Measurements from ENCODE around the gene RPIA. TPM values are rescaled to one million over a fixed set of nuclear protein-coding genes. Genes with fewer than 3 reads are reported as not detected.

RPIA gene
- total and polyA plus RNA-seq, 7 experiments from 2014 or later, result 16.4 to 65.3 (median 25.1) TPM

DNA sequence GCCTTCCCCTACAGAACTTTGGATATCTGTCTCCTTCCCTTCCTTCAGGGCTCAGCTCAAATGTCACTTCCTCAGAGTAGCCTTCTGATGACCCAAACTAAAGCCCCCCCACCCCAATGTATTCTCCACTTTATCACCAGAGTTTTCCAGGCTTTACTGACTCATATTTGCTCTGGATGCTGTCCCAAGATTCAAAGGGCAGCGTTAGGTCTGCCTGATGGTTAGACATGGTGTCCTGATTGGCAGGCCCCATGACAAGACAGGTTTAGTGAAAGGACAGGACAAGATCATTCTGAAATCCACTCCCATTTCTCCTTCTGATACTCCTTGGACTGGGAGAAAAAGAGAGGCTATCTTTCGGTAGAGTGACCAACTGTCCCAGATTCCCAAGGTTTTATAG, 22.6 kb upstream of the RPIA start:
- H3K27me3 Mint-ChIP-seq, result peaks cover 0 to 5% (median 0%) of the 10 kb centered on the region in 5 donors
- POLR2A ChIA-PET, result no interaction called here
- CTCF ChIA-PET, result interaction anchor here (5.9 kb wide), 1 partner anchor 77 kb away, joined by 66 read pairs; no protein-coding TSS in a partner anchor
- H3K36me3 Mint-ChIP-seq, result peaks cover 0 to 3% (median 0%) of the 10 kb centered on the region in 5 donors
- no peaks in the 10 kb centered on the region for H3K9me3 Mint-ChIP-seq
- H3K4me1 ChIP-seq (ENCODE audit: control insufficient read depth in 2 of 2, insufficient read depth in 2 of 2, low read length in 2 of 2), result no peaks in the 10 kb centered on the region
- no peaks in the 10 kb centered on the region for H3K36me3 ChIP-seq (ENCODE audit: control insufficient read depth in 2 of 3, insufficient read depth in 3 of 3, low read length in 3 of 3)
- no peak overlapping the region for H3K27ac Mint-ChIP-seq
- intact Hi-C loops (cut with micrococcal nuclease), result loop anchor here (1.0 to 10.0 kb wide), 5 partner anchors 22 to 407 kb away; partner anchors contain the start of genes EIF2AK3 (in 1 of the 2) and RPIA (in 1 of the 2)
- H3K27ac ChIP-seq (ENCODE audit: low read depth, low read length), result no peak overlapping the region
- H3K4me3 Mint-ChIP-seq, result no peak overlapping the region
- H3K4me3 ChIP-seq (ENCODE audit: low read length), result no peak overlapping the region
- no peaks in the 10 kb centered on the region for H3K9me3 ChIP-seq (ENCODE audit: control insufficient read depth in 2 of 3, low read length in 3 of 3)
- ATAC-seq (no peak), DNase-seq (no peak)
- peaks cover 0 to 6% (median 0%) of the 10 kb centered on the region in 7 donors for H3K4me1 Mint-ChIP-seq
- H3K27me3 ChIP-seq (ENCODE audit: control insufficient read depth in 2 of 2, insufficient read depth in 2 of 2, low read length in 2 of 2), result no peaks in the 10 kb centered on the region

GRCh38 chr2:88669482-88670214, 21.8 kb upstream of the RPIA start:
- Histone ChIP-seq H3K36me3 (ENCODE audit: control insufficient read depth in 2 of 3, insufficient read depth in 3 of 3, low read length in 3 of 3) (no peaks in the 10 kb centered on the region), H3K27ac (ENCODE audit: low read depth, low read length) (no peak overlapping the region), H3K9me3 (ENCODE audit: control insufficient read depth in 2 of 3, low read length in 3 of 3) (no peaks in the 10 kb centered on the region), H3K27me3 (ENCODE audit: control insufficient read depth in 2 of 2, insufficient read depth in 2 of 2, low read length in 2 of 2) (no peaks in the 10 kb centered on the region), H3K4me1 (ENCODE audit: control insufficient read depth in 2 of 2, insufficient read depth in 2 of 2, low read length in 2 of 2) (no peaks in the 10 kb centered on the region), H3K4me3 (ENCODE audit: low read length) (no peak overlapping the region)
- Mint-ChIP-seq H3K27me3 (peaks cover 0 to 5% (median 0%) of the 10 kb centered on the region in 5 donors), H3K27ac (no peak overlapping the region), H3K4me1 (peaks cover 0 to 6% (median 0%) of the 10 kb centered on the region in 7 donors), H3K36me3 (no peaks in the 10 kb centered on the region), H3K4me3 (no peak overlapping the region), H3K9me3 (no peaks in the 10 kb centered on the region)
- DNase-seq, result peak in 2 of 9 donors; percentile 11 to 18
- CTCF ChIA-PET, result interaction anchor here (5.9 kb wide), 1 partner anchor 77 kb away, joined by 66 read pairs; no protein-coding TSS in a partner anchor
- intact Hi-C loops (cut with micrococcal nuclease), result loop anchor here (1.0 to 10.0 kb wide), 8 partner anchors 22 to 607 kb away; partner anchors contain the start of genes EIF2AK3 (in 1 of the 2) and RPIA (in 1 of the 2)
- POLR2A ChIA-PET, result no interaction called here
- peak; percentile 73 for ATAC-seq

DNA sequence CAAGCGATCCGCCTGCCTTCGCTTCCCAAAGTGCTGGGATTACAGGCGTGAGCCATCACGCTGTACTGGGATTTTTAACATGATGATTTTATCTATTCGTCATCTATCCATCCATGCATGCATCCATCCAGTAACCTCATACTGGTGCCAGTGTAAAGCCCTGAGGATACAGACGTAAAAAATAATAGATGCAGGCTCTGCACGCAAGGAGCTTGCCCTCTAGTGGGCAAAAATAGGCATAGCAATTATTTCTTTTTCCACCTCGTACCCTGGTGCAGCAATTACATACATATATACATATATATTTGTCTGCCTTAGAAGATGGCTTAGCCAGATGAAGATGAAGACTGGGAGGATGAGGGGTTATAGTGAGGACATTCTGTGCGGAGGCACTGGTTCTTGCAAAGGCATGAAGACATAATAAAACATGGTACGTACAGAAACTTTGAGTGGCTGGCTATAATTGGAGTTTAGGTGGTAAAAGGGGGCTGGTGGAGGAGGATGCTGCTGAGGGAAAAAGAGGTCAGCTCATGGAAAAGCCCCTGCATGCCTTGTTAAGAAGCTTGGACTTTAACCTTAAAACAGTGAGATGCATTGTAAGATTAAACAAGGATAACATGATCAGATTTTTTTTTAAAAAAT, 19.6 kb upstream of the RPIA start:
- no peaks in the 10 kb centered on the region for H3K9me3 ChIP-seq (ENCODE audit: control insufficient read depth in 2 of 3, low read length in 3 of 3)
- no peaks in the 10 kb centered on the region for H3K4me1 ChIP-seq (ENCODE audit: control insufficient read depth in 2 of 2, insufficient read depth in 2 of 2, low read length in 2 of 2)
- POLR2A ChIA-PET, result no interaction called here
- Mint-ChIP-seq H3K27me3 (peaks cover 0 to 5% (median 0%) of the 10 kb centered on the region in 5 donors), H3K9me3 (no peaks in the 10 kb centered on the region), H3K27ac (no peak overlapping the region), H3K36me3 (no peaks in the 10 kb centered on the region), H3K4me1 (peaks cover 0 to 6% (median 0%) of the 10 kb centered on the region in 7 donors), H3K4me3 (no peak overlapping the region)
- H3K4me3 ChIP-seq (ENCODE audit: low read length), result no peak overlapping the region
- CTCF ChIA-PET, result interaction anchor here (0.6 to 5.9 kb wide), 8 partner anchors 20 to 80 kb away, joined by 3 to 66 read pairs (median 3); no protein-coding TSS in a partner anchor
- intact Hi-C loops (cut with micrococcal nuclease), result loop anchor here (1.0 to 10.0 kb wide), 5 partner anchors 45 to 610 kb away; partner anchors contain the start of gene EIF2AK3 (in 1 of the 2)
- peak; percentile 81 for ATAC-seq
- no peaks in the 10 kb centered on the region for H3K36me3 ChIP-seq (ENCODE audit: control insufficient read depth in 2 of 3, insufficient read depth in 3 of 3, low read length in 3 of 3)
- peak in 6 of 9 donors; percentile 31 to 47 (median 45) for DNase-seq
- no peak overlapping the region for H3K27ac ChIP-seq (ENCODE audit: low read depth, low read length)
- H3K27me3 ChIP-seq (ENCODE audit: control insufficient read depth in 2 of 2, insufficient read depth in 2 of 2, low read length in 2 of 2), result no peaks in the 10 kb centered on the region

DNA sequence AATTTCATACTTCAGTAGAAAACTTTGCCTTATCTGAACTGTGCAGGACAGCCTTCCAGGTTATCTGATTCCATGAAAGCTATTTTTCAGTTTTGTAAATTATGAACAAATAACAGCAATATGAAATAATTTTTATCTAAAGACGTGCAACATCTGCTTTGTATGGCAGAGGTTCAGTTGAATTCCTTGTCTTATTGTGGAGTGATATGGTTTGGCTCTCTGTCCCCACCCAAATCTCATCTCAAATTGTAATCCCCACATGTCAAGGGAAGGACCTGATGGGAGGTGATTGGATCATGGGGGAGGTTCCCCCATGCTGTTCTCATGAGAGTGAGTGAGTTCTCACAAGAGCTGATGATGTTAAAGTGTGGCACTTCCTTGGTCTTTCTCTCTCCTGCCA, 18.1 kb upstream of the RPIA start:
- Mint-ChIP-seq H3K4me3 (no peak overlapping the region), H3K27ac (no peak overlapping the region), H3K27me3 (peaks cover 0 to 5% (median 0%) of the 10 kb centered on the region in 5 donors), H3K36me3 (peaks cover 0 to 4% (median 0%) of the 10 kb centered on the region in 5 donors), H3K4me1 (peaks cover 0 to 6% (median 0%) of the 10 kb centered on the region in 7 donors), H3K9me3 (no peaks in the 10 kb centered on the region)
- H3K36me3 ChIP-seq (ENCODE audit: control insufficient read depth in 2 of 3, insufficient read depth in 3 of 3, low read length in 3 of 3), result no peaks in the 10 kb centered on the region
- H3K27ac ChIP-seq (ENCODE audit: low read depth, low read length), result no peak overlapping the region
- ATAC-seq, result no peak
- intact Hi-C loops (cut with micrococcal nuclease), result loop anchor here (5.0 to 10.0 kb wide), 3 partner anchors 341 to 611 kb away; no protein-coding TSS in a partner anchor
- no peak for DNase-seq
- no peak overlapping the region for H3K4me3 ChIP-seq (ENCODE audit: low read length)
- H3K4me1 ChIP-seq (ENCODE audit: control insufficient read depth in 2 of 2, insufficient read depth in 2 of 2, low read length in 2 of 2), result no peaks in the 10 kb centered on the region
- ChIA-PET POLR2A (no interaction called here), CTCF (interaction anchor here (0.7 to 5.9 kb wide), 3 partner anchors 10 to 81 kb away, joined by 3 to 66 read pairs (median 5); no protein-coding TSS in a partner anchor)
- H3K27me3 ChIP-seq (ENCODE audit: control insufficient read depth in 2 of 2, insufficient read depth in 2 of 2, low read length in 2 of 2), result no peaks in the 10 kb centered on the region
- no peaks in the 10 kb centered on the region for H3K9me3 ChIP-seq (ENCODE audit: control insufficient read depth in 2 of 3, low read length in 3 of 3)

DNA sequence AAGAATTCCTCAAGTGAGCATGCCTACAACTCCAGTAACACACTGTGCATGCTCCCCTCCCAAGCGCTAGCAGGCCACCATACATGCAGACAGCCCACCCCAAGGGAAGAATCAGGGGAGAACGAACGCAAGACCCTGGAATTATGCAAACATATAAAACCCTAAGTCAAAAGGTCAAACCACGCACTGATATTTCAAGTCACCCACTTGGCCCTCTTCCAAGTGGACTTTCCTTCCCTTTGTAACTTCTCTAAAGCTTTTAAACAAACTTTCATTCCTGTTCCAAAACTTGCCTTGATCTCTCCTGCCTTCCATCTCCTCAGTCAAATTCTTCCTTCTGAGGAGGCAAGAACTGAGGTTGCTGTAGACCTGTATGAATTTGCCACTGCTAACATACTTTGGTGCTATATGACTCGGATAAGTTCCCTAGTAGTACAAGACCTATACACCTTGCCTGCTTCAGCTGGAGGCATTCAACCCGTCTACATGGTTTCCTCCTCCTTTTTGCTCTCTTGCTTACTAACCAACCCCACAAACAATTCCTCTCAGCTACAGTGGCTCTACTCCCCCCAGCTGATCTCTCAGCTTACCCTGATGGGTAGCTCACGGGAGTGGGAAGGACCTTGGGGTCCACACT, 11.1 kb upstream of the RPIA start:
- Histone ChIP-seq H3K27me3 (ENCODE audit: control insufficient read depth in 2 of 2, insufficient read depth in 2 of 2, low read length in 2 of 2) (no peaks in the 10 kb centered on the region), H3K36me3 (ENCODE audit: control insufficient read depth in 2 of 3, insufficient read depth in 3 of 3, low read length in 3 of 3) (no peaks in the 10 kb centered on the region), H3K27ac (ENCODE audit: low read depth, low read length) (no peak overlapping the region), H3K4me3 (ENCODE audit: low read length) (no peak overlapping the region), H3K4me1 (ENCODE audit: control insufficient read depth in 2 of 2, insufficient read depth in 2 of 2, low read length in 2 of 2) (no peaks in the 10 kb centered on the region), H3K9me3 (ENCODE audit: control insufficient read depth in 2 of 3, low read length in 3 of 3) (peaks cover 0 to 8% (median 0%) of the 10 kb centered on the region in 3 experiments)
- ATAC-seq (peak; percentile 31), DNase-seq (no peak)
- ChIA-PET CTCF (interaction anchor here (1.2 kb wide), 1 partner anchor 11 kb away, joined by 3 read pairs; the partner anchor contains the start of gene RPIA), POLR2A (no interaction called here)
- Mint-ChIP-seq H3K27me3 (peaks cover 0 to 7% (median 0%) of the 10 kb centered on the region in 5 donors), H3K27ac (no peak overlapping the region), H3K36me3 (peaks cover 4 to 26% (median 17%) of the 10 kb centered on the region in 5 donors), H3K4me3 (no peak overlapping the region), H3K4me1 (peaks cover 0 to 7% (median 0%) of the 10 kb centered on the region in 7 donors), H3K9me3 (peaks cover 4 to 21% (median 12%) of the 10 kb centered on the region in 11 donors)
- intact Hi-C loops (cut with micrococcal nuclease), result no loop called here

GRCh38 chr2:88680916-88681315, 10.6 kb upstream of the RPIA start:
- no peak overlapping the region for H3K27ac Mint-ChIP-seq
- no peak for ATAC-seq

More at GRCh38 chr2:88680916-88681315, 10.6 kb upstream of the RPIA start:
- Mint-ChIP-seq H3K9me3 (peaks cover 4 to 21% (median 12%) of the 10 kb centered on the region in 11 donors), H3K4me3 (no peak overlapping the region), H3K27me3 (peaks cover 0 to 7% (median 0%) of the 10 kb centered on the region in 5 donors), H3K4me1 (peaks cover 0 to 7% (median 0%) of the 10 kb centered on the region in 7 donors), H3K36me3 (peaks cover 5 to 26% (median 17%) of the 10 kb centered on the region in 5 donors)
- no peaks in the 10 kb centered on the region for H3K27me3 ChIP-seq (ENCODE audit: control insufficient read depth in 2 of 2, insufficient read depth in 2 of 2, low read length in 2 of 2)
- no peak for DNase-seq
- H3K4me1 ChIP-seq (ENCODE audit: control insufficient read depth in 2 of 2, insufficient read depth in 2 of 2, low read length in 2 of 2), result no peaks in the 10 kb centered on the region
- ChIA-PET POLR2A (no interaction called here), CTCF (no interaction called here)
- no peaks in the 10 kb centered on the region for H3K36me3 ChIP-seq (ENCODE audit: control insufficient read depth in 2 of 3, insufficient read depth in 3 of 3, low read length in 3 of 3)
- no peak overlapping the region for H3K4me3 ChIP-seq (ENCODE audit: low read length)
- peaks cover 0 to 8% (median 0%) of the 10 kb centered on the region in 3 experiments for H3K9me3 ChIP-seq (ENCODE audit: control insufficient read depth in 2 of 3, low read length in 3 of 3)
- H3K27ac ChIP-seq (ENCODE audit: low read depth, low read length), result no peak overlapping the region
- intact Hi-C loops (cut with micrococcal nuclease), result no loop called here
